ENCODE measurements around the gene B3GNT3.
A peak's percentile ranks its signal among the peaks of the same experiment; 100 is the strongest.

The B3GNT3 gene

GRCh38 chr19:17794731-17795494, at the start of gene B3GNT3:
B3GNT3 (plus strand) TSS chr19:17795138; CDS start chr19:17807808, 12,670 bp downstream.
- no peak for DNase-seq (ENCODE audit: low read depth in 4 of 4, low spot score in 1 of 4)

- peak; percentile 85 to 93 (median 90) for DNase-seq (ENCODE audit: low read depth in 4 of 4, low spot score in 1 of 4)
Observed at GRCh38 chr19:17747205-17748098, 47.5 kb upstream of the B3GNT3 start.

- no peak for DNase-seq (ENCODE audit: low read depth in 4 of 4, low spot score in 1 of 4)
Observed at GRCh38 chr19:17748884-17749638, 45.9 kb upstream of the B3GNT3 start.

GRCh38 chr19:17749912-17750317, 45.0 kb upstream of the B3GNT3 start:
- DNase-seq (ENCODE audit: low read depth in 4 of 4, low spot score in 1 of 4) = peak in 1 of 4 experiments; percentile 21

GRCh38 chr19:17751103-17751911, 43.6 kb upstream of the B3GNT3 start, which contains the start of gene FCHO1:
FCHO1 (plus strand) TSS chr19:17751477; CDS start chr19:17755165, 3,688 bp downstream.
- DNase-seq (ENCODE audit: low read depth in 4 of 4, low spot score in 1 of 4) = peak; percentile 50 to 84 (median 64)

GRCh38 chr19:17751912-17752273, 43.0 kb upstream of the B3GNT3 start:
- no peak for DNase-seq (ENCODE audit: low read depth in 4 of 4, low spot score in 1 of 4)

- no peak for DNase-seq (ENCODE audit: low read depth in 4 of 4, low spot score in 1 of 4)
Observed at GRCh38 chr19:17752865-17753639, 41.9 kb upstream of the B3GNT3 start.

- no peak for DNase-seq (ENCODE audit: low read depth in 4 of 4, low spot score in 1 of 4)
Observed at GRCh38 chr19:17753976-17754375, 41.0 kb upstream of the B3GNT3 start.

GRCh38 chr19:17754634-17755442, 40.1 kb upstream of the B3GNT3 start:
- no peak for DNase-seq (ENCODE audit: low read depth in 4 of 4, low spot score in 1 of 4)

GRCh38 chr19:17755443-17755890, 39.5 kb upstream of the B3GNT3 start:
- no peak for DNase-seq (ENCODE audit: low read depth in 4 of 4, low spot score in 1 of 4)

GRCh38 chr19:17755977-17756670, 38.8 kb upstream of the B3GNT3 start:
- DNase-seq (ENCODE audit: low read depth in 4 of 4, low spot score in 1 of 4) = no peak

- no peak for DNase-seq (ENCODE audit: low read depth in 4 of 4, low spot score in 1 of 4)
Observed at GRCh38 chr19:17757125-17757524, 37.8 kb upstream of the B3GNT3 start.

GRCh38 chr19:17758515-17758914, 36.4 kb upstream of the B3GNT3 start:
- no peak for DNase-seq (ENCODE audit: low read depth in 4 of 4, low spot score in 1 of 4)

GRCh38 chr19:17761148-17761547, 33.8 kb upstream of the B3GNT3 start:
- no peak for DNase-seq (ENCODE audit: low read depth in 4 of 4, low spot score in 1 of 4)

GRCh38 chr19:17762505-17763229, 32.3 kb upstream of the B3GNT3 start:
- DNase-seq (ENCODE audit: low read depth in 4 of 4, low spot score in 1 of 4) = no peak

GRCh38 chr19:17764348-17764747, 30.6 kb upstream of the B3GNT3 start:
- DNase-seq (ENCODE audit: low read depth in 4 of 4, low spot score in 1 of 4) = no peak

- DNase-seq (ENCODE audit: low read depth in 4 of 4, low spot score in 1 of 4) = no peak
Observed at GRCh38 chr19:17765069-17765618, 29.8 kb upstream of the B3GNT3 start.

Data from stimulated activated CD4-positive, alpha-beta T cell treated with anti-CD3 and anti-CD28 coated beads, Interleukin-1b, Interleukin-23, amount 100 ng/mL, for 24 hours (primary cell).